GM12801 (cell line): Measurements from ENCODE around the gene RGCC.

Experiments used
- CTCF ChIP-seq: IDR thresholded peaks from one replicate; pipeline ENCODE4 v1.5.1; 2011; ENCODE audit warnings: control low read depth; ENCODE audit not compliant: insufficient read length; ENCODE audit errors: extremely low read depth

The RGCC gene

GRCh38 chr13:41514853-41515395 is 57.6 kb downstream of the RGCC start:
- TF ChIP-seq CTCF: no peak

- no peak for TF ChIP-seq CTCF
Measured at GRCh38 chr13:41515491-41516139, 58.3 kb downstream of the RGCC start.

- no peak for TF ChIP-seq CTCF
Measured at GRCh38 chr13:41516166-41516565, 58.8 kb downstream of the RGCC start.

- TF ChIP-seq CTCF: no peak
Measured at GRCh38 chr13:41516760-41517159, 59.4 kb downstream of the RGCC start.

GRCh38 chr13:41520016-41520659 is 62.8 kb downstream of the RGCC start:
- no peak for TF ChIP-seq CTCF
